GM12873 (cell line): ENCODE data around the gene CYP39A1.

Experiments
- CTCF ChIP-seq: IDR thresholded peaks from 2 replicates; pipeline ENCODE4 v1.5.1; 2012; ENCODE audit warnings: low read depth, mild to moderate bottlenecking, moderate library complexity, low read length, control low read depth; ENCODE audit not compliant: insufficient read depth; ENCODE audit errors: missing control alignments

The CYP39A1 gene

GRCh38 chr6:46661483-46661882 lies 8.9 kb upstream of the CYP39A1 start:
- no peak for TF ChIP-seq CTCF

- TF ChIP-seq CTCF = no peak
Observed at GRCh38 chr6:46657642-46658041, 5.0 kb upstream of the CYP39A1 start.

GRCh38 chr6:46655803-46656202 lies 3.2 kb upstream of the CYP39A1 start:
- TF ChIP-seq CTCF = no peak

GRCh38 chr6:46653439-46654195 lies 999 bp upstream of the CYP39A1 start:
- no peak for TF ChIP-seq CTCF

GRCh38 chr6:46652232-46652602 lies 401 bp downstream of the CYP39A1 start:
- no peak for TF ChIP-seq CTCF

- TF ChIP-seq CTCF = no peak
Observed at GRCh38 chr6:46651816-46652215, 802 bp downstream of the CYP39A1 start.

- no peak for TF ChIP-seq CTCF
Observed at GRCh38 chr6:46651006-46651405, 1.6 kb downstream of the CYP39A1 start.
